ENCODE data around the gene SLC49A3. TPM values are rescaled to one million over a fixed set of nuclear protein-coding genes. Genes with fewer than 3 reads are reported as not detected.

Gene SLC49A3
- total and polyA plus RNA-seq, 2 of the 13 experiments (the other 11 are each of a cell fraction or from before 2014, with no cell fraction given) = 0.07 to 0.17 TPM

DNA sequence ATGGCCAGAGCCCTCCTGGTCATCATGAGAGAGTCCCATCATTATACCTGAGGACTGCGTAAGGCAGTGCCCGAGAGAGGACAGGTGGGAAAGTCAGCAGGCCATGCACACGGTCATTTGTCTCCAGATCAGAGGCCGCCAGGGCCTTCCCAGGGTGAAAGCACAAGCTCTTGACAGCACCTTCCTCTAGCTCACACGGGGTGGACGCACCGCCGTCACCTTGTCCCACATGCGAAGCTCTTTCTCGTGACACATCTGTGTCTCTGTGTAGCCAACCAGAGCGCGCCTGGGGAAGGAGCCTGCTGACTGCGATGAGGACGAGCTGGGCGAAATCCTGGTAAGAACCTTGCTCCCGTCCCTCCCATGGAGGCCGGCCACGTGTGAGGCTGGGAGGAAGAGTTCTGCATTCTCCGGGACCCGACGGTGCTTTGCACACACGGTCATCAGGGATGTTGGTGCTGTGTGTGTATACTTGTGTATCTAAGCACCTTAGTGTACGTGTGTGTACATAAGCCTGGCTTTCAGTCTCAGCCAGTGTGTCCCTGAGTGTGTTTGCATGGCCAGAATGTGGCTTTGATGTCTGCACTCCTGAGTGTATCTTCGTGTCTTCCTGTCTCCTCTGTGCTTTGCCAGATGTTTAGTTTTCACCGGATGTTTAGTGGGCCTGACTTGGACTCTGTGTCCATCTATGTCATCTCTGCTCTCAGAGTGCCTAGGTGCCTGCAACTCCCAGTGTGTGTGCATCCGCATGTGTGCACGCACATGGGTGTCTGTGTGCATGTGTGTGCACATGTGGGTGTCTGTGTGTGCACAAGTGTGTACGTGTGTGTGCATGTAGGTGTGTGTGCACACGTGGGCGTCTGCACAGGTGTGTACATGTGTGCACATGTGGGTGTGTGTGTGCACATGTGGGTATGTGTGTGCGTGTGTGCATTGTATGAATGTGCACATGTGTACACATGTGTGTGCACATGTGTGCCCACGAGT lies 30.0 kb downstream of the SLC49A3 start (continued):
- TF ChIP-seq ZNF569 (CRISPR knock-in tag; IDR thresholded peaks at IDR 0.05; ENCODE audit: borderline replicate concordance) (no peak), NFE2L2 (IDR thresholded peaks at IDR 0.05; ENCODE audit: low read length) (no peak), NAIF1 (CRISPR knock-in tag; IDR thresholded peaks at IDR 0.05; ENCODE audit: borderline replicate concordance) (no peak), SAFB2 (CRISPR knock-in tag; IDR thresholded peaks at IDR 0.05; ENCODE audit: borderline replicate concordance, low read depth) (no peak; the same call in 1 of the 2 replicates), FOXA1 (IDR thresholded peaks at IDR 0.05) (no peak), FOXA1 (CRISPR knock-in tag; IDR thresholded peaks at IDR 0.05) (peak; percentile 89), ZNF430 (CRISPR knock-in tag; IDR thresholded peaks at IDR 0.05) (no peak), MXI1 (IDR thresholded peaks at IDR 0.05; ENCODE audit: borderline replicate concordance, low read depth, low read length) (peak; percentile 41; the same call in 1 of the 3 replicates), ZNF747 (CRISPR knock-in tag; IDR thresholded peaks at IDR 0.05; ENCODE audit: borderline replicate concordance) (no peak), TARDBP (CRISPR knock-in tag; IDR thresholded peaks at IDR 0.05) (peak; percentile 74; the same call in 1 of the 2 replicates), TRIM24 (CRISPR knock-in tag; IDR thresholded peaks at IDR 0.05) (peak; percentile 11; the same call in 1 of the 2 replicates), ZBTB20 (CRISPR knock-in tag; IDR thresholded peaks at IDR 0.05; ENCODE audit: borderline replicate concordance, low read depth) (peak; percentile 49; the same call in 1 of the 2 replicates), GABPA (IDR thresholded peaks at IDR 0.05; ENCODE audit: low read depth, low read length) (no peak), GABPA (CRISPR knock-in tag; IDR thresholded peaks at IDR 0.05; ENCODE audit: low read depth) (peak; percentile 69; the same call in 1 of the 2 replicates), SNAI1 (CRISPR knock-in tag; IDR thresholded peaks at IDR 0.05; ENCODE audit: borderline replicate concordance) (no peak)
- TF ChIP-seq, protein P1, sequence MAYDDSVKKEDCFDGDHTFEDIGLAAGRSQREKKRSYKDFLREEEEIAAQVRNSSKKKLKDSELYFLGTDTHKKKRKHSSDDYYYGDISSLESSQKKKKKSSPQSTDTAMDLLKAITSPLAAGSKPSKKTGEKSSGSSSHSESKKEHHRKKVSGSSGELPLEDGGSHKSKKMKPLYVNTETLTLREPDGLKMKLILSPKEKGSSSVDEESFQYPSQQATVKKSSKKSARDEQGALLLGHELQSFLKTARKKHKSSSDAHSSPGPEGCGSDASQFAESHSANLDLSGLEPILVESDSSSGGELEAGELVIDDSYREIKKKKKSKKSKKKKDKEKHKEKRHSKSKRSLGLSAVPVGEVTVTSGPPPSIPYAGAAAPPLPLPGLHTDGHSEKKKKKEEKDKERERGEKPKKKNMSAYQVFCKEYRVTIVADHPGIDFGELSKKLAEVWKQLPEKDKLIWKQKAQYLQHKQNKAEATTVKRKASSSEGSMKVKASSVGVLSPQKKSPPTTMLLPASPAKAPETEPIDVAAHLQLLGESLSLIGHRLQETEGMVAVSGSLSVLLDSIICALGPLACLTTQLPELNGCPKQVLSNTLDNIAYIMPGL (CRISPR knock-in tag; IDR thresholded peaks at IDR 0.05; ENCODE audit: borderline replicate concordance in 1 of 2, low read depth in 1 of 2) = no peak
- TF ChIP-seq, protein P2, sequence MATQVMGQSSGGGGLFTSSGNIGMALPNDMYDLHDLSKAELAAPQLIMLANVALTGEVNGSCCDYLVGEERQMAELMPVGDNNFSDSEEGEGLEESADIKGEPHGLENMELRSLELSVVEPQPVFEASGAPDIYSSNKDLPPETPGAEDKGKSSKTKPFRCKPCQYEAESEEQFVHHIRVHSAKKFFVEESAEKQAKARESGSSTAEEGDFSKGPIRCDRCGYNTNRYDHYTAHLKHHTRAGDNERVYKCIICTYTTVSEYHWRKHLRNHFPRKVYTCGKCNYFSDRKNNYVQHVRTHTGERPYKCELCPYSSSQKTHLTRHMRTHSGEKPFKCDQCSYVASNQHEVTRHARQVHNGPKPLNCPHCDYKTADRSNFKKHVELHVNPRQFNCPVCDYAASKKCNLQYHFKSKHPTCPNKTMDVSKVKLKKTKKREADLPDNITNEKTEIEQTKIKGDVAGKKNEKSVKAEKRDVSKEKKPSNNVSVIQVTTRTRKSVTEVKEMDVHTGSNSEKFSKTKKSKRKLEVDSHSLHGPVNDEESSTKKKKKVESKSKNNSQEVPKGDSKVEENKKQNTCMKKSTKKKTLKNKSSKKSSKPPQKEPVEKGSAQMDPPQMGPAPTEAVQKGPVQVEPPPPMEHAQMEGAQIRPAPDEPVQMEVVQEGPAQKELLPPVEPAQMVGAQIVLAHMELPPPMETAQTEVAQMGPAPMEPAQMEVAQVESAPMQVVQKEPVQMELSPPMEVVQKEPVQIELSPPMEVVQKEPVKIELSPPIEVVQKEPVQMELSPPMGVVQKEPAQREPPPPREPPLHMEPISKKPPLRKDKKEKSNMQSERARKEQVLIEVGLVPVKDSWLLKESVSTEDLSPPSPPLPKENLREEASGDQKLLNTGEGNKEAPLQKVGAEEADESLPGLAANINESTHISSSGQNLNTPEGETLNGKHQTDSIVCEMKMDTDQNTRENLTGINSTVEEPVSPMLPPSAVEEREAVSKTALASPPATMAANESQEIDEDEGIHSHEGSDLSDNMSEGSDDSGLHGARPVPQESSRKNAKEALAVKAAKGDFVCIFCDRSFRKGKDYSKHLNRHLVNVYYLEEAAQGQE (IDR thresholded peaks at IDR 0.05; ENCODE audit: borderline replicate concordance in 1 of 2, low read depth in 1 of 2, low read length in 2 of 2) = no peak
- TF ChIP-seq, protein P3, sequence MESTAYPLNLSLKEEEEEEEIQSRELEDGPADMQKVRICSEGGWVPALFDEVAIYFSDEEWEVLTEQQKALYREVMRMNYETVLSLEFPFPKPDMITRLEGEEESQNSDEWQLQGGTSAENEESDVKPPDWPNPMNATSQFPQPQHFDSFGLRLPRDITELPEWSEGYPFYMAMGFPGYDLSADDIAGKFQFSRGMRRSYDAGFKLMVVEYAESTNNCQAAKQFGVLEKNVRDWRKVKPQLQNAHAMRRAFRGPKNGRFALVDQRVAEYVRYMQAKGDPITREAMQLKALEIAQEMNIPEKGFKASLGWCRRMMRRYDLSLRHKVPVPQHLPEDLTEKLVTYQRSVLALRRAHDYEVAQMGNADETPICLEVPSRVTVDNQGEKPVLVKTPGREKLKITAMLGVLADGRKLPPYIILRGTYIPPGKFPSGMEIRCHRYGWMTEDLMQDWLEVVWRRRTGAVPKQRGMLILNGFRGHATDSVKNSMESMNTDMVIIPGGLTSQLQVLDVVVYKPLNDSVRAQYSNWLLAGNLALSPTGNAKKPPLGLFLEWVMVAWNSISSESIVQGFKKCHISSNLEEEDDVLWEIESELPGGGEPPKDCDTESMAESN (CRISPR knock-in tag; conservative IDR thresholded peaks at IDR 0.05) = no peak
- TF ChIP-seq, protein P4, sequence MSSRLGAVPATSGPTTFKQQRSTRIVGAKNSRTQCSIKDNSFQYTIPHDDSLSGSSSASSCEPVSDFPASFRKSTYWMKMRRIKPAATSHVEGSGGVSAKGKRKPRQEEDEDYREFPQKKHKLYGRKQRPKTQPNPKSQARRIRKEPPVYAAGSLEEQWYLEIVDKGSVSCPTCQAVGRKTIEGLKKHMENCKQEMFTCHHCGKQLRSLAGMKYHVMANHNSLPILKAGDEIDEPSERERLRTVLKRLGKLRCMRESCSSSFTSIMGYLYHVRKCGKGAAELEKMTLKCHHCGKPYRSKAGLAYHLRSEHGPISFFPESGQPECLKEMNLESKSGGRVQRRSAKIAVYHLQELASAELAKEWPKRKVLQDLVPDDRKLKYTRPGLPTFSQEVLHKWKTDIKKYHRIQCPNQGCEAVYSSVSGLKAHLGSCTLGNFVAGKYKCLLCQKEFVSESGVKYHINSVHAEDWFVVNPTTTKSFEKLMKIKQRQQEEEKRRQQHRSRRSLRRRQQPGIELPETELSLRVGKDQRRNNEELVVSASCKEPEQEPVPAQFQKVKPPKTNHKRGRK (CRISPR knock-in tag; IDR thresholded peaks at IDR 0.05) = no peak
